Ishikawa (cell line): Measurements from ENCODE around the gene C17orf75.

Source experiments
- CEBPB ChIP-seq: IDR thresholded peaks from 2 replicates; pipeline ENCODE4 v1.6.1; 2012
- YY1 ChIP-seq: IDR thresholded peaks from 2 replicates; pipeline ENCODE4 v1.6.1; 2012; ENCODE audit warnings: low read depth
- ZBTB7A ChIP-seq: IDR thresholded peaks from 2 replicates; pipeline ENCODE4 v1.6.1; 2012; ENCODE audit warnings: low read depth
- TF ChIP-seq, protein P1 (sequence below): IDR thresholded peaks from 2 replicates; pipeline ENCODE4 v1.6.1; 2012; ENCODE audit warnings: low read depth, mild to moderate bottlenecking

Gene C17orf75

DNA sequence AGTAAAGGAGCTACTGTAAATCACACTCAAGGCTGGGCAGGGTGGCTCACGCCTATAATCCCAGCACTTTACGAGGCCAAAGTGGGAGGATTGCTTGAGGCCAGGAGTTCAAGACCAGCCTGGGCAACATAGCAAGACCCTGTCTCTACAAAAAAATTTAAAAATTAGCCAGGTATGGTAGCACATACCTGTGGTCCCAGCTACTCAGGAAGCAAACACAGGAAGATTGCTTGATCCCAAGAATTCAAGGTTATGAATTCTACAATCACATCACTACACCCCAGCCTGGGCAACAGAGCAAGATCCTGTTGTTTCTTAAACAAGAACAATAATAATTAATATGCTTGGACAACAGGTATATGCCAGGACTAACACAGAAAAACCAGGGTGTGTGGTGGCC lies 63.2 kb downstream of the C17orf75 start:
- TF ChIP-seq CEBPB (no peak), ZBTB7A (no peak), YY1 (no peak)
- TF ChIP-seq, protein P1, sequence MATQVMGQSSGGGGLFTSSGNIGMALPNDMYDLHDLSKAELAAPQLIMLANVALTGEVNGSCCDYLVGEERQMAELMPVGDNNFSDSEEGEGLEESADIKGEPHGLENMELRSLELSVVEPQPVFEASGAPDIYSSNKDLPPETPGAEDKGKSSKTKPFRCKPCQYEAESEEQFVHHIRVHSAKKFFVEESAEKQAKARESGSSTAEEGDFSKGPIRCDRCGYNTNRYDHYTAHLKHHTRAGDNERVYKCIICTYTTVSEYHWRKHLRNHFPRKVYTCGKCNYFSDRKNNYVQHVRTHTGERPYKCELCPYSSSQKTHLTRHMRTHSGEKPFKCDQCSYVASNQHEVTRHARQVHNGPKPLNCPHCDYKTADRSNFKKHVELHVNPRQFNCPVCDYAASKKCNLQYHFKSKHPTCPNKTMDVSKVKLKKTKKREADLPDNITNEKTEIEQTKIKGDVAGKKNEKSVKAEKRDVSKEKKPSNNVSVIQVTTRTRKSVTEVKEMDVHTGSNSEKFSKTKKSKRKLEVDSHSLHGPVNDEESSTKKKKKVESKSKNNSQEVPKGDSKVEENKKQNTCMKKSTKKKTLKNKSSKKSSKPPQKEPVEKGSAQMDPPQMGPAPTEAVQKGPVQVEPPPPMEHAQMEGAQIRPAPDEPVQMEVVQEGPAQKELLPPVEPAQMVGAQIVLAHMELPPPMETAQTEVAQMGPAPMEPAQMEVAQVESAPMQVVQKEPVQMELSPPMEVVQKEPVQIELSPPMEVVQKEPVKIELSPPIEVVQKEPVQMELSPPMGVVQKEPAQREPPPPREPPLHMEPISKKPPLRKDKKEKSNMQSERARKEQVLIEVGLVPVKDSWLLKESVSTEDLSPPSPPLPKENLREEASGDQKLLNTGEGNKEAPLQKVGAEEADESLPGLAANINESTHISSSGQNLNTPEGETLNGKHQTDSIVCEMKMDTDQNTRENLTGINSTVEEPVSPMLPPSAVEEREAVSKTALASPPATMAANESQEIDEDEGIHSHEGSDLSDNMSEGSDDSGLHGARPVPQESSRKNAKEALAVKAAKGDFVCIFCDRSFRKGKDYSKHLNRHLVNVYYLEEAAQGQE, result no peak
